OCI-LY3 (cell line): ENCODE measurements around the gene FAM177B.

Source experiments
- EZH2phosphoT487 ChIP-seq: fragments of 200-600 bp; shearing (Covaris generic); IDR thresholded peaks from 2 replicates; pipeline ENCODE4 v1.6.1; 2018; ENCODE audit warnings: antibody characterized with exemption, mixed run types, low read depth
- TF ChIP-seq, protein P1 (sequence below): fragments of 200-600, 300-600 bp; sonication (generic); IDR thresholded peaks from 2 replicates; pipeline ENCODE4 v1.5.1; 2014; ENCODE audit warnings: antibody characterized with exemption, low read length, low read depth

GRCh38 chr1:222697826-222698225, 39.2 kb upstream of the FAM177B start:
- TF ChIP-seq, protein P1, sequence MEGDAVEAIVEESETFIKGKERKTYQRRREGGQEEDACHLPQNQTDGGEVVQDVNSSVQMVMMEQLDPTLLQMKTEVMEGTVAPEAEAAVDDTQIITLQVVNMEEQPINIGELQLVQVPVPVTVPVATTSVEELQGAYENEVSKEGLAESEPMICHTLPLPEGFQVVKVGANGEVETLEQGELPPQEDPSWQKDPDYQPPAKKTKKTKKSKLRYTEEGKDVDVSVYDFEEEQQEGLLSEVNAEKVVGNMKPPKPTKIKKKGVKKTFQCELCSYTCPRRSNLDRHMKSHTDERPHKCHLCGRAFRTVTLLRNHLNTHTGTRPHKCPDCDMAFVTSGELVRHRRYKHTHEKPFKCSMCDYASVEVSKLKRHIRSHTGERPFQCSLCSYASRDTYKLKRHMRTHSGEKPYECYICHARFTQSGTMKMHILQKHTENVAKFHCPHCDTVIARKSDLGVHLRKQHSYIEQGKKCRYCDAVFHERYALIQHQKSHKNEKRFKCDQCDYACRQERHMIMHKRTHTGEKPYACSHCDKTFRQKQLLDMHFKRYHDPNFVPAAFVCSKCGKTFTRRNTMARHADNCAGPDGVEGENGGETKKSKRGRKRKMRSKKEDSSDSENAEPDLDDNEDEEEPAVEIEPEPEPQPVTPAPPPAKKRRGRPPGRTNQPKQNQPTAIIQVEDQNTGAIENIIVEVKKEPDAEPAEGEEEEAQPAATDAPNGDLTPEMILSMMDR, result no peak
- no peak for TF ChIP-seq EZH2phosphoT487
